ENCODE results near the gene CDK2.

Gene CDK2

DNA sequence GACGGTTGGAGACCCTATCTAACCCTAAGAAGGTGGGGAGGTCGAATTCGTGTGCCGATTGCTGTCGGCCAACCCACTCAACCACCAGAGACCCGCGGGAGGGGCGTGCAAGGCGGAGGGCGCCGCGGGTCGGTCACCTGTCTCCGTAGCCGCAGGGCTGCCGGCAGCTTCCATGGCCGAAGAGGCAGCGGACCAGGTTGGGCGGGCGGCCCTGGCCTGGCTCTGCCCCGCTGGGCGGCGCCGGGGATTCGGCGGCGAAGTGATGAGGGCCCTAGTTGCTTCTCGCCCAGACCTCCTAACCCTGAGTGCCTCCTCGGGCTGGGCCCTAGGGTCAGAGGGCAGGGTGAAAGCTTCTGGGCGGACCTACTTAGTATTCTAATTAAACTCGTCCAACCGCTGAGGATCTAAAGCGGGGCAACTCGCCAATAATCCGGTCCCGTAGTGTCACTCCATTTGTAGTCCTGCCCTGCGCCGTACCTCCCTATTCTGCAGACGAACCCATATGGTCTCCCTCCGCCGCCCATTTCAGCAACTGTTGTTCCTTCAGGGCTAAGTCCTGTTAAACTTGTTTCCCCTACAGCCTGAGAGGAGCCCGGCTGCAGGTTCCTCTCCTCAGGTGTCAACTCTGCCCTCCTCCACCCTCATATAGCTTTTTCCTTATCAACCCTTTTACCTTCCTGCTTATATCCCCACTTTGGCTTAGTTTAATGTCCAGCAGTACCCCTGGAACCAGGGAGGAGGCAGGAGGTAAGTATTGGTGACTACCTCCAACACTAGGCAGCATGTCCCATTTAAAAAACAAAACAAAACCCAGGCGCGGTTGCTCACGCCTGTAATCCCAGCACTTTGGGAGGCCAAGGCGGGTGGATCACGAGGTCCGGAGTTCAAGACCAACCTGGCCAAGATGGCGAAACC is 38.8 kb upstream of the CDK2 start, which contains the start of gene PYM1:
Gene PYM1, minus strand, starts transcription at position 307 of the 915 bp plus-strand sequence. Its CDS starts 133 bp downstream, at position 174.
- TF ChIP-seq ZFX (IDR thresholded peaks at IDR 0.05; ENCODE audit: borderline replicate concordance): no peak
- TF ChIP-seq, protein P1, sequence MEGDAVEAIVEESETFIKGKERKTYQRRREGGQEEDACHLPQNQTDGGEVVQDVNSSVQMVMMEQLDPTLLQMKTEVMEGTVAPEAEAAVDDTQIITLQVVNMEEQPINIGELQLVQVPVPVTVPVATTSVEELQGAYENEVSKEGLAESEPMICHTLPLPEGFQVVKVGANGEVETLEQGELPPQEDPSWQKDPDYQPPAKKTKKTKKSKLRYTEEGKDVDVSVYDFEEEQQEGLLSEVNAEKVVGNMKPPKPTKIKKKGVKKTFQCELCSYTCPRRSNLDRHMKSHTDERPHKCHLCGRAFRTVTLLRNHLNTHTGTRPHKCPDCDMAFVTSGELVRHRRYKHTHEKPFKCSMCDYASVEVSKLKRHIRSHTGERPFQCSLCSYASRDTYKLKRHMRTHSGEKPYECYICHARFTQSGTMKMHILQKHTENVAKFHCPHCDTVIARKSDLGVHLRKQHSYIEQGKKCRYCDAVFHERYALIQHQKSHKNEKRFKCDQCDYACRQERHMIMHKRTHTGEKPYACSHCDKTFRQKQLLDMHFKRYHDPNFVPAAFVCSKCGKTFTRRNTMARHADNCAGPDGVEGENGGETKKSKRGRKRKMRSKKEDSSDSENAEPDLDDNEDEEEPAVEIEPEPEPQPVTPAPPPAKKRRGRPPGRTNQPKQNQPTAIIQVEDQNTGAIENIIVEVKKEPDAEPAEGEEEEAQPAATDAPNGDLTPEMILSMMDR (IDR thresholded peaks at IDR 0.05): no peak
- H3K27ac ChIP-seq: peak within 1 kb of the TSS; percentile 100

DNA sequence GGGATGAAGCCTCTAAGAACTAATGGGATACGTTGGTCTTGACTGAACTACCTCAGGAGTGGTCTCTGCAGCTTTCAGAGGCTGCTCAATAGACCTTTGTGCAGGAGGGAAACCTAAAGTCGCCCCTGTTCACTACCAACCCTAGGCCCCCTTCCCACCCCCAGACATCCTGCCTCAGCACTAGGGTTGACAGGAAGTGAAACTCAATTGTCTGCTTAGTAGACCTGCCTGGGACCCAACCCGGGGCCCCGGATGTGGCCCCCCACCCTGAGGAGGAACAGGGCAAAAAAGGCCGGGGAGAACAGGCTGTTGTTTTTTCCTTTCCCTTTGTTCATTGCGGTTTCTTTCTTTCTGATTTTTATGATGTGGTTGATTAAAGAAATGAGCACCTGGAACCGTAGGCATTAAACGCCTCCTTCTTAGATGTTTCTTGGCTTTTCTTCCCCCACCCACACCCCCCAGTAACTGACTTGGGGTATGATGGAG is 37.3 kb upstream of the CDK2 start:
- no peak for TF ChIP-seq ZFX (IDR thresholded peaks at IDR 0.05; ENCODE audit: borderline replicate concordance)
- H3K27ac ChIP-seq: peak overlapping the region; percentile 100

DNA sequence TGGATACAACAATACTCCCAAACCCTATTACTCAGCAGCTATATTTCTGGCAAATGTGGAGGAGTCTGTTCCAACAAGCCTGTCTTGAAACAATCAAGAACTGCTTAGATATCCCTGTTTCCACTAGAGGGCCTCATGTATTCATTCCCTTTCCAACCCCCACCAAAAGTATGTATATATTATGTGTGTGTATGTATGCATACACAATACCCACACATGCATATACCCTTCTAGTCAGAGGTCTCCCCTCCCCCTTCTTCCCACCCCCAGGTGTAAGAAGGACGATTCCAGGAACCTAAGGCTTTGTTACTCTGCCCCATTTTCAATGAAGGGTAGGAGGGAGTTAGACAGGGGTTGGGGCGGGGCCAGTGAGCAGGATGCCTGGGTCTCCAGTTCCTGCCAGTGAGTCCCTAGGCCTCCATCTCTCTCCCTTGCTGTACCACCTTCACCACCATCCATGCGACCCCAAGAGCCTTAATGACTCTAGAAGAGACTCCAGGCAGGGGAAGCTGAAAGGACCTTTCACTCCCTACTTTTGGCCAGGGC is 35.8 kb upstream of the CDK2 start, which contains the start of gene DGKA:
Gene DGKA, plus strand, starts transcription at position 392 of the 546 bp plus-strand sequence. CDS start 5,342 bp downstream, outside the sequence.
- H3K27ac ChIP-seq: peak within 1 kb of the TSS; percentile 100
- no peak for TF ChIP-seq ZFX (IDR thresholded peaks at IDR 0.05; ENCODE audit: borderline replicate concordance)
- TF ChIP-seq, protein P1 (IDR thresholded peaks at IDR 0.05): peak; percentile 93

DNA sequence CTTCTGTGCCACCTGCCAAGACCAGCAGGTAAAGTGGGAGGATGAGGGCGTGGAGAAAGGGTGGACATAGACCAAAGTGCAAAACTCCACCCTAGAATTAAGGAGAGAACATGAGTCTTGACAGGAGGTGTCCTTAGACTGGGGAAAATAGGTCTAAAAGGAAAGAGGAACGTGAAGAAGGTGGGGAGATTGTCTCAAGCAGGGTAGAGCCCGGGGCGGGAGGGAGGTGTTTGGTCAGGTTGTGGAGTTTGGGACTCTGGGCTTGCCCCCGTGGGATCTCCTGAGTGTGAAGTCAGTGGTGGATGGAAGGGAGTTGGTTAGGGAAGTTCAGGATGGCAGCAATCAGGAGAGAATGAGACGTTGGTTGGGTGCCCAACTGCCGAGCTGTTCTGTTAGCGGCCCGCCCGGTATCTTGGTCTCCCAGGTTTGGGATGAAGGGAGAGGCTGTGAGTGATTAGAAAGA is 35.3 kb upstream of the CDK2 start:
- H3K27ac ChIP-seq: peak overlapping the region; percentile 100
- TF ChIP-seq, protein P1 (IDR thresholded peaks at IDR 0.05): no peak
- TF ChIP-seq ZFX (IDR thresholded peaks at IDR 0.05; ENCODE audit: borderline replicate concordance): no peak

- peak overlapping the region; percentile 100 for H3K27ac ChIP-seq
- no peak for TF ChIP-seq ZFX (IDR thresholded peaks at IDR 0.05; ENCODE audit: borderline replicate concordance)
- TF ChIP-seq, protein P1 (IDR thresholded peaks at IDR 0.05): no peak
These were observed 34.7 kb upstream of the CDK2 start for GRCh38 chr12:55931780-55932550.

GRCh38 chr12:55932551-55932910 is 34.1 kb upstream of the CDK2 start:
- H3K27ac ChIP-seq: peak overlapping the region; percentile 100
- TF ChIP-seq, protein P1 (IDR thresholded peaks at IDR 0.05): no peak
- no peak for TF ChIP-seq ZFX (IDR thresholded peaks at IDR 0.05; ENCODE audit: borderline replicate concordance)

- TF ChIP-seq ZFX (IDR thresholded peaks at IDR 0.05; ENCODE audit: borderline replicate concordance): no peak
- TF ChIP-seq, protein P1 (IDR thresholded peaks at IDR 0.05): no peak
- peak overlapping the region; percentile 100 for H3K27ac ChIP-seq
These were observed 33.3 kb upstream of the CDK2 start for GRCh38 chr12:55933169-55933798.

All from 22Rv1 (cell line).